ENCODE data around the gene C1R. TPM values are rescaled to one million over a fixed set of nuclear protein-coding genes. Genes with fewer than 3 reads are reported as not detected.

Gene C1R
- total RNA-seq, 1 experiment from 2014 or later = 11.5 TPM

- Histone ChIP-seq H2BK5ac (ENCODE audit: insufficient read length, low read length) (no peak overlapping the region), H4K20me1 (ENCODE audit: control insufficient read depth, insufficient read depth, insufficient read length) (no peaks in the 10 kb centered on the region), H3K79me1 (ENCODE audit: insufficient read depth, low read depth, low read length, poor library complexity, severe bottlenecking) (no peaks in the 10 kb centered on the region), H3K14ac (ENCODE audit: insufficient read depth, low read length) (no peak overlapping the region; the same call in 1 of the 2 replicates), H4K8ac (replicated peaks; ENCODE audit: insufficient read length, low read depth, low read length) (no peak overlapping the region), H3K9ac (ENCODE audit: extremely low read depth, insufficient read length, low read length) (no peak overlapping the region), H3K23me2 (ENCODE audit: insufficient read length, low read depth, low read length, poor library complexity, severe bottlenecking) (no peaks in the 10 kb centered on the region), H2BK20ac (ENCODE audit: low read depth, low read length, poor library complexity, severe bottlenecking) (no peak overlapping the region), H3K23ac (ENCODE audit: insufficient read length, low read depth, low read length) (no peak overlapping the region), H3K27ac (ENCODE audit: insufficient read length, low read depth, low read length) (no peak overlapping the region), H4K5ac (ENCODE audit: insufficient read length, low read depth, low read length) (no peak overlapping the region), H2BK120ac (ENCODE audit: low read depth, low read length, poor library complexity, severe bottlenecking) (no peak overlapping the region), H3K56ac (ENCODE audit: insufficient read length, low read depth, low read length) (no peak overlapping the region), H3K4me2 (ENCODE audit: insufficient read depth, insufficient read length, low read length) (no peak overlapping the region), H3K27me3 (ENCODE audit: insufficient read depth, low read length) (no peaks in the 10 kb centered on the region), H3K79me2 (ENCODE audit: insufficient read depth, low read length) (no peaks in the 10 kb centered on the region), H3K4ac (ENCODE audit: low read depth, low read length) (no peak overlapping the region), H2AFZ (ENCODE audit: low read length) (no peak overlapping the region), H2BK12ac (ENCODE audit: insufficient read length, low read depth, low read length) (no peak overlapping the region), H3K9me3 (ENCODE audit: control insufficient read depth, low read depth, low read length) (no peaks in the 10 kb centered on the region), H3K18ac (ENCODE audit: insufficient read length, low read depth, low read length) (no peak overlapping the region), H2BK15ac (ENCODE audit: low read depth, low read length) (no peak overlapping the region), H3T11ph (ENCODE audit: low read length) (no peak overlapping the region), H4K91ac (ENCODE audit: insufficient read length, low read depth, low read length) (no peak overlapping the region), H3K4me1 (ENCODE audit: insufficient read depth, low read length) (no peaks in the 10 kb centered on the region), H2AK5ac (ENCODE audit: insufficient read length, low read length) (no peak overlapping the region)
- Mint-ChIP-seq H3K27me3 (ENCODE audit: low read depth) (no peaks in the 10 kb centered on the region), H3K4me1 (no peaks in the 10 kb centered on the region), H3K9me3 (peaks cover 6 to 12% of the 10 kb centered on the region in 2 experiments), H3K36me3 (ENCODE audit: insufficient read depth in 1 of 3, low read depth in 3 of 3) (peaks cover 20 to 44% (median 30%) of the 10 kb centered on the region in 3 experiments), H3K27ac (no peak overlapping the region), H3K4me3 (no peak overlapping the region)
- no peak for DNase-seq
- WGBS (ENCODE audit: extremely low coverage, insufficient read length, low lambda C conversion rate) = no CpG with 5 or more reads among the region's 10 CpGs
- no peak for TF ChIP-seq CTCF (conservative IDR thresholded peaks at IDR 0.05)
Observed at GRCh38 chr12:7101694-7102131, 9.5 kb upstream of the C1R start.

Measured in H9 (cell line).